Pancreas (tissue), 10 donors: ENCODE data around the gene NDUFA7. TPM values are rescaled to one million over a fixed set of nuclear protein-coding genes. Genes with fewer than 3 reads are reported as not detected.
A peak's percentile ranks its signal among the peaks of the same experiment; 100 is the strongest.

Experiments used
- ATAC-seq, 4 donors: fragments of 200-7000 bp; cut with Tn5 transposase; one replicate each; pipeline versions ENCODE4 v1.8.0 to v1.9.1; 2020; ENCODE audit warnings: mild to moderate bottlenecking in 4 of 4, moderate library complexity in 4 of 4
- DNase-seq, 6 donors: peaks; one replicate each; pipeline ENCODE4 v3.0.0-alpha.2; 2020
- FAIRE-seq: peaks from 2 replicates; lab custom pipeline; 2012; peaks lifted over from hg19 to GRCh38; lab: Jason Lieb, UNC
- H3K27ac ChIP-seq, 4 donors: fragments of 200-600 bp; sonication (generic); 1 replicate in 3 of 4; 2 replicates in 1 of 4; pipeline versions ENCODE4 v1.5.0 to v1.8.0; 2020
- H3K27me3 ChIP-seq, 4 donors: fragments of 200-600 bp; one replicate each; pipeline ENCODE4 v1.8.0; 2021
- H3K36me3 ChIP-seq, 3 donors: fragments of 200-600 bp; sonication (generic) in 1 of 3; one replicate each; pipeline versions ENCODE4 v1.5.0 to v1.8.0; 2020 to 2021
- H3K4me1 ChIP-seq, 3 donors: fragments of 200-600 bp; one replicate each; pipeline ENCODE4 v1.8.0; 2021
- H3K4me3 ChIP-seq, 4 donors: fragments of 200-600 bp; sonication (generic) in 2 of 4; one replicate each; pipeline versions ENCODE4 v1.5.0 to v1.8.0; 2020 to 2021
- H3K9me3 ChIP-seq, 4 donors: fragments of 200-600 bp; one replicate each; pipeline ENCODE4 v1.8.0; 2021
- CTCF ChIP-seq, 4 donors: fragments of 200-600 bp; sonication (generic) in 3 of 4; IDR thresholded peaks; one replicate each; pipeline versions ENCODE4 v1.5.0 to v1.8.0; 2021; ENCODE audit warnings: antibody characterized with exemption in 4 of 4
- WGBS, 2 donors: extraction: QIAGEN DNeasy Blood & Tissue Kit; methylation state at CpG; one replicate each; pipeline ENCODE4 v1.1.7; 2013; 5-methylcytosine and 5-hydroxymethylcytosine counted together
- intact Hi-C, 3 donors: fragments of 100-400 bp; cut with DNase I; formaldehyde crosslinking; loops; one replicate each; pipeline versions ENCODE4 v1.11.1 to v1.14.2; 2022
- polyA plus RNA-seq, 2 donors: library from polyadenylated mRNA; stranded (reverse); fragments of 200-250 nt; gene quantifications; one replicate each; pipeline ENCODE4 v1.2.3, GENCODE V29; 2013
- total RNA-seq, 6 donors: library from RNA; stranded (reverse); fragmentation: NEBNext Ultra II Directional in 4 of 6; extraction: Animal tissue kit (Norgen Biotek cat#: 25700) in 4 of 6; gene quantifications; one replicate each; pipeline versions ENCODE4 v1.2.1 to v1.2.4, GENCODE V29; 2021 to 2023
- donor health status: healthy with polysubstance abuse.
- donor health status: DM: no; HTN: no; CAD: no; lungs with moderate emphysema.
- donor health status: DM: no; HTN: no; CAD: no.
- donor health status: control.
- donor health status: control.
- donor health status: Bipolar disorder and iron deficiency.
- donor health status: DM: yes; HTN: yes; CAD: no.
- donor health status: DM: no; HTN: no; CAD: no.
- donor health status: DM: no; HTN: no; CAD: no.
- donor health status: DM: yes; HTN: yes; CAD: no.

The NDUFA7 gene
- total and polyA plus RNA-seq, 8 donors = 7.7 to 81.2 (median 13.4) TPM

DNA sequence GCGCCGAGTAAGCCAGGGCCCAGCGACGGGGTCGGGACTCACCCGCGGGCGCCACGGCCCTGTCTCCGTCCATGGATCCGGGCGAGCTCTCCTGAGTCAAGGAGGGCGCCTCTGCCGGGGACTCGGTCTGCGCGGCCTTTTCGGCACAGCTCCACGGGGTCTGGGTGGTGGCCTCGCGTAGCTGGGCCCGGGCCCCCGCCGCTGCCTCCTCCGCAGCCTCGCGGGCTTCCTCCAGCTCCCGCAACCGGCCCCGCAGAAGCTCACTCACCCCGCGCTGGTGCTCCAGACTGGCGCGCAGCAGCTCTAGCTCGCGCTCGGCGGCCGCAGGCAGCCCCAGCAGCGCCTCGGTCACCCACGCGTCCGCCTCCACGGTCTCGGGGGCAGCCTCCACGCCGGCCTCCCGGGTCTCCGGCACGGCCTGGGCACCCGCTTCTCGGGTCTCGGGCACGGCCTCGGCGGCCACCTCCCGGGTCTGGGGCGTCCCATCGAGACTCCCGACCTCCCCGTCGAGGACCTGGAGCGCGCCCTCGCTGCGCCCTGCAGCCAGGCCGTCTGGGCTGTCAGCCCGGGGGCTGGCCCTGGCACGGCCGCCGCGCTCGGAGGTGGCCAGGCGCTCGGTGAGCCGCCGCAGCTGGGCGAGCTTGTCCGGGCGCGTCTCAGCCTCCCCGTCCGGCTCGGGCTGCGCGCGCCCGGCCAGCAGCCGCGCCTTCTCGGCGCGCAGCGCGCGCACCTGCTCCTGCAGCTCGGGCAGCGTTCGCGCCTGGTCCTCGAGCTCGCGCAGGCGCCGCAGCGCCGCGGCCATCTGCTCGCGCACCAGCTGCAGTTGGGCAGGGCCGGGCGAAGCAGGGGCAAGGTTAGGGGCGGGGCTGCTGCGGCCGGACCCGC, 13.5 kb upstream of the NDUFA7 start:
- Histone ChIP-seq H3K4me1 (peaks cover 0 to 3% (median 0%) of the 10 kb centered on the region in 3 donors), H3K36me3 (no peaks in the 10 kb centered on the region), H3K4me3 (peak overlapping the region in 3 of 4 donors; percentile 20 to 41 (median 26)), H3K9me3 (no peaks in the 10 kb centered on the region), H3K27ac (no peak overlapping the region), H3K27me3 (peaks cover 0 to 24% (median 8%) of the 10 kb centered on the region in 4 donors)
- no peak for TF ChIP-seq CTCF (IDR thresholded peaks at IDR 0.05)
- ATAC-seq (peak; percentile 75 to 88 (median 82)), FAIRE-seq (no peak), DNase-seq (peak in 5 of 6 donors; percentile 48 to 83 (median 72))
- 7 to 8% methylated on average over 96 to 117 of the region's 117 CpGs for WGBS, 2 donors
- intact Hi-C loops = no loop called here

- Histone ChIP-seq H3K27me3 (peaks cover 0 to 24% (median 8%) of the 10 kb centered on the region in 4 donors), H3K36me3 (no peaks in the 10 kb centered on the region), H3K27ac (no peak overlapping the region), H3K9me3 (no peaks in the 10 kb centered on the region), H3K4me1 (peaks cover 0 to 3% (median 0%) of the 10 kb centered on the region in 3 donors), H3K4me3 (peak overlapping the region in 1 of 4 donors; percentile 41)
- TF ChIP-seq CTCF (IDR thresholded peaks at IDR 0.05) = no peak
- peak in 2 of 4 donors; percentile 18 to 19 for ATAC-seq
- intact Hi-C loops = no loop called here
- WGBS, 2 donors = 10 to 18% methylated on average over 45 to 48 of the region's 48 CpGs
- FAIRE-seq = no peak
- DNase-seq = peak in 2 of 6 donors; percentile 61 to 70
These were observed 12.7 kb upstream of the NDUFA7 start for GRCh38 chr19:8333767-8334457.

- peak in 2 of 6 donors; percentile 60 to 73 for DNase-seq
- Histone ChIP-seq H3K36me3 (no peaks in the 10 kb centered on the region), H3K4me3 (peak overlapping the region in 1 of 4 donors; percentile 41), H3K4me1 (peaks cover 0 to 3% (median 0%) of the 10 kb centered on the region in 3 donors), H3K27me3 (peaks cover 0 to 24% (median 8%) of the 10 kb centered on the region in 4 donors), H3K27ac (no peak overlapping the region), H3K9me3 (no peaks in the 10 kb centered on the region)
- TF ChIP-seq CTCF (IDR thresholded peaks at IDR 0.05) = no peak
- peak in 1 of 4 donors; percentile 32 for ATAC-seq
- no peak for FAIRE-seq
- 12 to 16% methylated on average over 49 to 52 of the region's 52 CpGs for WGBS, 2 donors
- intact Hi-C loops = no loop called here
These were observed 12.0 kb upstream of the NDUFA7 start for GRCh38 chr19:8332976-8333766.

- intact Hi-C loops = no loop called here
- TF ChIP-seq CTCF (IDR thresholded peaks at IDR 0.05) = no peak
- DNase-seq = peak in 1 of 6 donors; percentile 20
- H3K4me3 ChIP-seq = no peak overlapping the region
- ATAC-seq = no peak
- no peak for FAIRE-seq
- H3K36me3 ChIP-seq = no peaks in the 10 kb centered on the region
- 67 to 82% methylated on average over 8 of the region's 8 CpGs for WGBS, 2 donors
- peaks cover 0 to 3% (median 0%) of the 10 kb centered on the region in 3 donors for H3K4me1 ChIP-seq
- no peaks in the 10 kb centered on the region for H3K9me3 ChIP-seq
- H3K27me3 ChIP-seq = peaks cover 0 to 24% (median 8%) of the 10 kb centered on the region in 4 donors
- no peak overlapping the region for H3K27ac ChIP-seq
These were observed 10.2 kb upstream of the NDUFA7 start for GRCh38 chr19:8331263-8331845.
